HL-60 (cell line): Measurements from ENCODE around the gene CALB2.

ENCODE experiments used
- GABPA ChIP-seq: IDR thresholded peaks from 2 replicates; pipeline ENCODE4 v1.6.1; 2012; ENCODE audit warnings: low read depth
- POLR2AphosphoS5 ChIP-seq: IDR thresholded peaks from 2 replicates; pipeline ENCODE4 v1.6.1; 2012; ENCODE audit warnings: low read depth
- SPI1 ChIP-seq: IDR thresholded peaks from 2 replicates; pipeline ENCODE4 v1.6.1; 2012; ENCODE audit warnings: low read depth, mild to moderate bottlenecking, borderline replicate concordance
- TF ChIP-seq, protein P1 (sequence below): IDR thresholded peaks from one replicate; pipeline ENCODE4 v1.5.1; 2011; ENCODE audit warnings: low read length, control low read depth, inconsistent platforms; ENCODE audit not compliant: insufficient read depth
- TF ChIP-seq, protein P2 (sequence below): IDR thresholded peaks from 2 replicates; pipeline ENCODE4 v1.6.1; 2012; ENCODE audit warnings: low read depth; ENCODE audit not compliant: insufficient replicate concordance

- TF ChIP-seq, protein P1, sequence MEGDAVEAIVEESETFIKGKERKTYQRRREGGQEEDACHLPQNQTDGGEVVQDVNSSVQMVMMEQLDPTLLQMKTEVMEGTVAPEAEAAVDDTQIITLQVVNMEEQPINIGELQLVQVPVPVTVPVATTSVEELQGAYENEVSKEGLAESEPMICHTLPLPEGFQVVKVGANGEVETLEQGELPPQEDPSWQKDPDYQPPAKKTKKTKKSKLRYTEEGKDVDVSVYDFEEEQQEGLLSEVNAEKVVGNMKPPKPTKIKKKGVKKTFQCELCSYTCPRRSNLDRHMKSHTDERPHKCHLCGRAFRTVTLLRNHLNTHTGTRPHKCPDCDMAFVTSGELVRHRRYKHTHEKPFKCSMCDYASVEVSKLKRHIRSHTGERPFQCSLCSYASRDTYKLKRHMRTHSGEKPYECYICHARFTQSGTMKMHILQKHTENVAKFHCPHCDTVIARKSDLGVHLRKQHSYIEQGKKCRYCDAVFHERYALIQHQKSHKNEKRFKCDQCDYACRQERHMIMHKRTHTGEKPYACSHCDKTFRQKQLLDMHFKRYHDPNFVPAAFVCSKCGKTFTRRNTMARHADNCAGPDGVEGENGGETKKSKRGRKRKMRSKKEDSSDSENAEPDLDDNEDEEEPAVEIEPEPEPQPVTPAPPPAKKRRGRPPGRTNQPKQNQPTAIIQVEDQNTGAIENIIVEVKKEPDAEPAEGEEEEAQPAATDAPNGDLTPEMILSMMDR: no peak
- TF ChIP-seq POLR2AphosphoS5 (no peak), GABPA (no peak), SPI1 (no peak)
- TF ChIP-seq, protein P2, sequence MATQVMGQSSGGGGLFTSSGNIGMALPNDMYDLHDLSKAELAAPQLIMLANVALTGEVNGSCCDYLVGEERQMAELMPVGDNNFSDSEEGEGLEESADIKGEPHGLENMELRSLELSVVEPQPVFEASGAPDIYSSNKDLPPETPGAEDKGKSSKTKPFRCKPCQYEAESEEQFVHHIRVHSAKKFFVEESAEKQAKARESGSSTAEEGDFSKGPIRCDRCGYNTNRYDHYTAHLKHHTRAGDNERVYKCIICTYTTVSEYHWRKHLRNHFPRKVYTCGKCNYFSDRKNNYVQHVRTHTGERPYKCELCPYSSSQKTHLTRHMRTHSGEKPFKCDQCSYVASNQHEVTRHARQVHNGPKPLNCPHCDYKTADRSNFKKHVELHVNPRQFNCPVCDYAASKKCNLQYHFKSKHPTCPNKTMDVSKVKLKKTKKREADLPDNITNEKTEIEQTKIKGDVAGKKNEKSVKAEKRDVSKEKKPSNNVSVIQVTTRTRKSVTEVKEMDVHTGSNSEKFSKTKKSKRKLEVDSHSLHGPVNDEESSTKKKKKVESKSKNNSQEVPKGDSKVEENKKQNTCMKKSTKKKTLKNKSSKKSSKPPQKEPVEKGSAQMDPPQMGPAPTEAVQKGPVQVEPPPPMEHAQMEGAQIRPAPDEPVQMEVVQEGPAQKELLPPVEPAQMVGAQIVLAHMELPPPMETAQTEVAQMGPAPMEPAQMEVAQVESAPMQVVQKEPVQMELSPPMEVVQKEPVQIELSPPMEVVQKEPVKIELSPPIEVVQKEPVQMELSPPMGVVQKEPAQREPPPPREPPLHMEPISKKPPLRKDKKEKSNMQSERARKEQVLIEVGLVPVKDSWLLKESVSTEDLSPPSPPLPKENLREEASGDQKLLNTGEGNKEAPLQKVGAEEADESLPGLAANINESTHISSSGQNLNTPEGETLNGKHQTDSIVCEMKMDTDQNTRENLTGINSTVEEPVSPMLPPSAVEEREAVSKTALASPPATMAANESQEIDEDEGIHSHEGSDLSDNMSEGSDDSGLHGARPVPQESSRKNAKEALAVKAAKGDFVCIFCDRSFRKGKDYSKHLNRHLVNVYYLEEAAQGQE: no peak
Observed at GRCh38 chr16:71387045-71387871, 28.7 kb downstream of the CALB2 start.
